Panc1 (cell line): ENCODE results near the gene STK32C.
"Not testable (repeated sequence)": the region's sequence is repeated elsewhere in the genome, so short reads cannot be mapped to it uniquely, and the experiment has no call there.

Source experiments
- POLR2AphosphoS5 ChIP-seq: IDR thresholded peaks from 2 replicates; pipeline ENCODE4 v1.6.1; 2012; ENCODE audit warnings: mild to moderate bottlenecking, low read depth, low read length, moderate library complexity
- TF ChIP-seq, protein P1 (sequence below): fragments of 450-650 bp; IDR thresholded peaks from 2 replicates; pipeline ENCODE4 v1.5.1; 2017; ENCODE audit warnings: mild to moderate bottlenecking

DNA sequence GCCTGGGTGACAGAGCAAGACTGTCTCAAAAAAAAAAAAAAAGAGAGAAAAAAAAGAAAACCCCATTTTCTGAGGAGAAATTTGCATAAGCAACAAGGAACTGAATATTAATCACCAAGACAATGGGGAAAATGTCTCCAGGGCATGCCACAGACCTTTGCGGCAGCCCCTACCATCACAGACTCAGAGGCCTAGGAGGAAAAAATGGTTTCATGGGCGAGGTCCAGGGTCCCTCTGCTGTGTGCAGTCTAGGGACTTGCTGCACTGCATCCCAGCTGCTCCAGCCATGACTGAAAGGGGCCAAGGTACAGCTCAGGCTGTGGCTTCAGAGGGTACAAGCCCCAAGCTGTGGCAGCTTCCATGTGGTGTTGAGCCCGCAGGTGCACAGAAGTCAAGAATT lies 91.3 kb downstream of the STK32C start:
- TF ChIP-seq POLR2AphosphoS5 = not testable (repeated sequence)
- TF ChIP-seq, protein P1, sequence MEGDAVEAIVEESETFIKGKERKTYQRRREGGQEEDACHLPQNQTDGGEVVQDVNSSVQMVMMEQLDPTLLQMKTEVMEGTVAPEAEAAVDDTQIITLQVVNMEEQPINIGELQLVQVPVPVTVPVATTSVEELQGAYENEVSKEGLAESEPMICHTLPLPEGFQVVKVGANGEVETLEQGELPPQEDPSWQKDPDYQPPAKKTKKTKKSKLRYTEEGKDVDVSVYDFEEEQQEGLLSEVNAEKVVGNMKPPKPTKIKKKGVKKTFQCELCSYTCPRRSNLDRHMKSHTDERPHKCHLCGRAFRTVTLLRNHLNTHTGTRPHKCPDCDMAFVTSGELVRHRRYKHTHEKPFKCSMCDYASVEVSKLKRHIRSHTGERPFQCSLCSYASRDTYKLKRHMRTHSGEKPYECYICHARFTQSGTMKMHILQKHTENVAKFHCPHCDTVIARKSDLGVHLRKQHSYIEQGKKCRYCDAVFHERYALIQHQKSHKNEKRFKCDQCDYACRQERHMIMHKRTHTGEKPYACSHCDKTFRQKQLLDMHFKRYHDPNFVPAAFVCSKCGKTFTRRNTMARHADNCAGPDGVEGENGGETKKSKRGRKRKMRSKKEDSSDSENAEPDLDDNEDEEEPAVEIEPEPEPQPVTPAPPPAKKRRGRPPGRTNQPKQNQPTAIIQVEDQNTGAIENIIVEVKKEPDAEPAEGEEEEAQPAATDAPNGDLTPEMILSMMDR = not testable (repeated sequence)
